NCI-H2227 (cell line): ENCODE data around the gene JAKMIP2.
"Not testable (repeated sequence)": the region's sequence is repeated elsewhere in the genome, so short reads cannot be mapped to it uniquely, and the experiment has no call there.

Experiments used
- DNase-seq: peaks from one replicate; lab custom pipeline; 2025; ENCODE audit not compliant: unreplicated experiment; lab: John Stamatoyannopoulos, UW

The JAKMIP2 gene

DNA sequence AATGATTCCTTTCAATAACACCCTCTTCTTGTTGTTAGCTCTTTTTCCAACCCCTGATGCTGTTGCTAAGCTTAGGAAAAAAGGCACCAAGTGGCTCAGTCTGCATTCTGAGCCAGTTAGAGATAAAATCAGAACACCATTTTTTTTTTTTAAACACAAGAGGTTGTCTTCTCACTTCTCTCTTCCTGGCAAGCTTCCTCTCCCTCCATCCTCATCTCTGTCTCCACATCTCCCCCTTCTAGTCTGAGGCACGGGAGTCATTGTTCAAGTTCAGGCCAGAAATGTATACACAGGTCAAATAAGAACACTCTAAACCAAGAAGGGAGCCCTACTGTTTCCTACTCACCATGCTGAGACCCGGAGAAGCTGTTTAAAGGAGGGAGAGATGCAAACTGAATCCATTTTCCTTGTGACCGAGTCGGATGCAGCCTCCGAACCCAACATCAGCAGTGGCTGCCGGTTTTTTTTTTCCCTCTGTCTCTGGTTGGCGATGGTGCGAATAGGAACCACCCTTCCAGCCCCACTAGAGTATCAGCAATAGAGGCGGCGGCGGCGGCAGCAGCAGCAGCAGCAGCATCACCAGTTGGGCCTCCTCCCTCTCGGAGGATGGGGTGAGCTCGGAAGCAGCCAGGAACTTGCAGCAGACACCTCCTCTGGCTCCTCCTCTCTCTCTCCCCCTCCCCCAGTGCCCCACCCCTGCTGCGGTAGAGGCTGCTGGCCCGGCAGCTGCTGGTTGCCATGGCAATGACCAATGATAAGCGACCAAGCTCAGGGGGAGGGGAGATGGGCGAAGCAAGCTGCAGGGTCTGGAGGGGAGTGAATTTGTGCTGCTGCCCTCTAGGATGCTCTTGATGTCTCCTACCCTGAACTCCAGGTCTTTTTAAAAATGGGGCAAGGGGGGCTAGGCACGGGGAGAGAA, at the start of gene JAKMIP2:
Gene JAKMIP2, minus strand, starts transcription at position 619 of the 919 bp plus-strand sequence. CDS start 110,922 bp downstream, outside the sequence.
- DNase-seq, result peak; percentile 95

DNA sequence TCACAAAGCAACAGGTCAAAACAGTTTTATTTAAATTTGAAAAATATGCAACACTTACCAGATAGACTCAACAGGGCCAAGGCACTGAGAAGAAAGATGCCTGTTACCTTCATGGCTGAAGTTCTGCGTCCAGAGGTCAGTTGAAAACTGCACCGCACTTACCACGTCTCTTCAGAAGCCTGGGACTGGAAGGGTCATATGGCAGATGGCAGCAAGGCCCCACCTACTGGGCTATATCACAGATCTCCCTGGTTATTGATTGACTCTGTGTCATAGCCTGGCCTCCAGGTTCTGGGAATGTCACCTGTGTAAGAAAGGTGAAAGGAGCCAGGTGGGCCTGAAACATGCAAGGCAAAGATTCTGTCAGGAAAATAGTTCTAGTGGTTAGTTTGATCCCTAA, 48.9 kb upstream of the JAKMIP2 start, which contains the start of gene SPINK1:
Gene SPINK1, minus strand, starts transcription at position 207 of the 400 bp plus-strand sequence. Its CDS starts 94 bp downstream, at position 113.
- DNase-seq, result no peak

DNA sequence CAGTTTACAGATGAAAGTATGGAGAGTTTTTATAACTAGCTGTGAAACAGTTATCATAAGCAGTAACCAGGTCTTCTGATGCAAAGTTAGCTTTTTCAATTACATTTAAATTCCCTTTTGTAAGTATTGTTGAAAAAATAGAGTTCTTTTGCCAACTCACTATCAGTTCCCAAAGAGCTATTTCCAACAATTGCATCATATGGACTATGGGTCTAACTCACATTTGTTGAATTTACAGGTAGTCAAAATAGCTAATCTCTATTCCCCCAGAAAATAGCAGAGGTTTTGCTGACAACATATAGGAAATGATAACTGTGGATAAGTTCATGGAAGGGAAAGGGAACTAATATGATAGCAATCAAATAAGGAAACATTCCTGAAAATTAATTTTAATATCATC, 47.5 kb upstream of the JAKMIP2 start:
- DNase-seq, result no peak

DNA sequence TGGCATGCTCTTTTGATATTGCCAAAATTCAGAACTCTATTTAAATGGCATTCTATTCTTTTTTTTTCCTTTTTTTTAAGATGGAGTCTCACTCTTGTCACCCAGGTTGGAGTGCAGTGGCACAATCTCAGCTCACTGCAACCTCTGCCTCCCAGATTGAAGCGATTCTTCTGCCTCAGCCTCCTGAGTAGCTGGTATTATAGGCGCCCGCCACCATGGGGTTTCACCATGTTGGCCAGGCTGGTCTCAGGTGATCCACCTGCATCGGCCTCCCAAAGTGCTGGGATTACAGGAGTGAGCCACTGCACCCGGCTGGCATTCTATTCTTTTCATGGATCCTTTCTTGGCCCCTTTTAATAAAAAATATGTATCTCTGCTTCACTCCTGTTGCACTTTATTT, 44.5 kb upstream of the JAKMIP2 start:
- not testable (repeated sequence) for DNase-seq

DNA sequence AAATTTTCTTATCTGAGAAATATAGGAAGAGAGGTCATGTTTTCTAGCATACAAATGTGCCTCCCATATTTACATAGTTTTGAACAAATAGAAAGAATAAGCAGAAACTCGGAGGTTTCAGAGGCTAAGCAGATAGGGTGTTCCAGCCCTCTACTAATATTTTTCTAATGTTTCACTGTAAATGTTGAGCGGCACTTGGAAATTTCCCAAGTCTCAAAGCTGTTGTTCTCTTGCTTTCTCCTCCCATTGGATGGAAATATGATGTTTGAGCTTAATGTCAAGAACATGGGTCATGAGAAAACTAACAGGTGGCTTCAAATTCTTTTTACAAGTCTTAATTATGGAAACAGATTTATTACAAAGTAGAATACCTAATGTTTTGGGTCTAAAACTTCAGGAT, 43.8 kb upstream of the JAKMIP2 start:
- DNase-seq, result no peak

DNA sequence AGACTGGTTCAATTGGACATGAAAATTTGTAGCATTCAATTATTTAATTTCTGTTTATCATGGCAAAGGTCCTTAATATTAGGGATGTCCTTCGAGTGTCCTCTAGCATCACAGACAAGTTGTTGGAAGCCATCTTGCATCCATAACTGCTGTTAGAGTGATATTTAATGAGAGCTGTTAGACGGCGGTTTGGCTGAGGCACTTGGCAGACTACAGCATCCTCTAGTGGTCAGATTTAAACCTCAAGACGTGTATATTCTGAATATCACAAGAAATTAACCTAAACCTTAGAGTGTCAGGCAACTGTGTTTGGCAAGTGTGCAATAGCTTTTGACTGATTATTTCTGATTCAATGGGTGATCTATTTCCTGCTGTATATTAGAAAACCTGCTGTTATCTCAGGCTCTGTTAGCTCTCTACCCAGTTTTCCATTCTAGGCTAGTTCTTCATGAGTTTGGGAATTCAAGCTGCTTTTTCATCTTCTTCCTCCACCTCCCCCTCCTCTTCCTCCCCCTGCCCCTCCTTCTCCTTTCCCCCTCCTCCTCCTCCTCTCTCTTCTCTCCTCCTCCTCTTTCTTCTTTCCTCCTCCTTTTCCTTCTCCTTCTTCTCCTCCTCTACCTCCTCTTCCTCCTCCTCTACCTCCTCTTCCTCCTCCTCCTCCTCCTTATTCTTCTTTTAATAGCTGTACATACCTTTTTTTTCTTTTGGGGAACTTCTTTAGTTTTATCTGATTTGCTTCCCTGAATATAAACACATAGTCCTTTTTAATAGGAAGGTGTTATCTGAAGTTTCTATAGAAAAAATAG, 40.4 kb upstream of the JAKMIP2 start:
- peak; percentile 81 for DNase-seq

DNA sequence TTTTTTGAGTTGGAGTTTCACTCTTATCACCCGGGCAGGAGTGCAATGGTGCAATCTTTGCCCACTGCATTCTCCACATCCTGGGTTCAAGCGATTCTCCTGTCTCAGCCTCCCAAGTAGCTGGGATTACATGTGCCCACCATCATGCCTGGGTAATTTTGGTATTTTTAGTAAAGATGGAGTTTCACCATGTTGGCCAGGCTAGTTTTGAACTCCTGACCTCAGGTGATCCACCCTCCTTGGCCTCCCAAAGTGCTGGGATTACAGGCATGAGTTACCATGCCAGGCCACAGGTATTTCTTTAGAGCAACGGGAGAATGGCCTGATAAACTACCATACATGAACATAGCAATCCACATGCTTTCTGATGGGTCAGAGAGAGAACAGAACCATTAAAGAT, 39.7 kb upstream of the JAKMIP2 start:
- not testable (repeated sequence) for DNase-seq

DNA sequence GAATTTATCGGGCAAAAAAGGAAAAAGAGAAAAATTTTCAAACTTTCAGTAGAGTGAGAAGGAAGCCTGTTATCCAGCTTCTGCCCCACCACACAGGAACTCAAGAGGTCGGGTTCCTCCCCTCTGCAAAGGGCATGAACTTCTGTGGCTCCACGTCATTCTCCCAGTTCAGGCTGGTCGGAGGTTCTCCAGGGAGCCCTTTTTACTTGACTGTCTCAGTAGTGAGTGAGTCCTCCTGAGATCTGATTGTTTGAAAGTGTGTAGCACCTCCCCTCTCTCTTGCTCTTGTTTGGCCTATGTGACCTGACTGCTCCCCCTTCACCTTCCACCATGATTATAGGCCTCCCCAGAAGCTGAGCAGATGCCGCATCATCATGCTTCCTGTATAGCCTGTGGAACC, 39.2 kb upstream of the JAKMIP2 start:
- no peak for DNase-seq

DNA sequence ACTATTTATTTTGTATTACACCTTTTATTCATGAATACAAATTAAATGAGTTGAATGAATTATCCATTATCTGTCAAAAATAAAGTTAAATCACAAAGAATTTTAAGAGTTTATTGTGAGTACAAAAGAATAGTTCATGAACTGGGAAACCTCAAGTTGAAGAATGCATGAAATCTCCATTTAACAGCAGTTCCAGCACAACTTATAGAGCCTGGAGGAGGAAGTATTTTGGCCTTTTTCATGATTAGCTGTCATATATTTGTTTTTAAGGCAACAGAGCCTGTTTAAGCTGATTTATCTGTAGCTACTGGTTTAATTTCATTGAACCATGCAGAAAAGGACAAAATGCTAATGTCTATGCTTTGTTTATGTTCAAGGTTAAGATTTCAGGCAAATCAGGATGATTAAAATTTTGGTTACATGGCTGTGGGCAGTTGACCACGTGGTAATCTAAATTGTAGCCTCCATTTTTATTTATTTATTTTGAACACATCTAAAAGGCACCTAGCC, 36.8 kb upstream of the JAKMIP2 start:
- DNase-seq, result no peak

DNA sequence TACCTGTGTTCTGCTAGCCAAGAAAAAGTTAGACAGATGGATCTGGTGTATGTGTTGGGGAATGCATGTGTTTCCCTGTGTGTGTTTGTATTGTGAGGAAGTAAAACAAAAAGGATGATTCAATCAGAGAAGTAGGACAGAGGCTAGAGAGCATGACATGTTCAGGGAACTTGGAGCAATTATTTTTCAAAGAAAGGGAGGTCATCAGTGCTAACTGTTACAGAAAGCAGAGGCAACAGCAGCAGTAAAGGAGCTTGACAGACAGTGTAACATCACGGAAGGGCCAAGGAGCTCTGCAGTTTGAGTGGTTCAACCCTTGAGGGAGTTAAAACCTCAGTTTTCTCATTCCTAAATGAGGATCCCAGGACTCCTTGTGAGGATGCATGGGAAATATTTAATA, 35.8 kb upstream of the JAKMIP2 start:
- no peak for DNase-seq

DNA sequence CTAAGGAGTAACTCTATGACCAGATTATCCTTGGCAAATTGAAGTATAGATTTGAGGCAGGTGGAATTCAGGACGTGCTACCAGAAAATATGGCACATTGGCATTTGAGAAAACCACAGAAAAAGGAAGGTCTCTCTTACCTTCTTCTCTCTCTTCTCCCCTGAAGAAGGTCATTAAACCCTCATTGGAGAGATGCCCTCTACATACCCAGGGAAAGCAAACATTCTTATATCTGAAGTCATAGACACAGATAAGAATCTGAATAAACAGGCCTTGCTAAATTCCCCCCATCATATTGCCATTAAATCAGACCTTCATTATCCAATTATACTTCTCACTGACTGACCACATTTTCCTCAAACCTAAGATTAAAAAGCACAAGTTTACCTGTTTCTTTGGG, 31.2 kb upstream of the JAKMIP2 start:
- no peak for DNase-seq

DNA sequence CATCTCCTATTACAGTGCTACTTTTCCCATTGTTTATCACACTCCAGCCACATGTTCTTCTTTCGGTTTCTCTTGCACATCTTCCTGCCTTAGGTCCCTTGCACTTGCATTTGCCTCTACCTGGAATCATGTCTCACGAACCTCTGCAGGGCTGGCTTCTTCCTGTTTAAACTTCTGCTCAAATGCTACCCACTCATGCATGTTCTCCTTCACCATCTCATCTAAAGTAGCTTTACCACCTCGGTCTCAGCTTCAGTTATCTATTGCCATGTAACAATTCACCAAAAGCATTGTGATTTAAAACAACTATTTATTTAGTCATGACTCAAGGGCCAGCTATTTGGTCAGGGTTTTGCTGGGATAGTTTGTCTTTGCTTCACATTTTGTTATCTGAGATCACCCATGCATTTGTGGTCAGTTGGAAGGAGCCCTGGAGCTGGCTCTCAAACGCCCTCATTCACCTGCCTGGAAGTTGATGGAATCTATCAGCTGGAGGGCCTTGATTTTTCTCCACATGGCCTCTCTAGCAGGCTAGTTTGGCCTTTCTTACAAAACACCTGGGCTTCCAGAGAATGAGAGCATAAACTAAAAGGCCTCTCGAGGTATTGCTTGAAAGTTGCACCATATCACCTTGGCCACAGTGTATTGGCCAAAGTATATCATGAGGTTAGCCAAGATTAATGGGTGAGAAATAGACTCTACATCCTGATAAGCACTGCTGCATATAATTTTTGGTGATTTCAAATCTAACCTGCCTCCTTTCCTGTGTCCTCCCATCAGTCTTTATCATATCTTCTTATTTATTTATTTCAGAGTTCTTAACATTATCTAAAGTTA, 27.5 kb upstream of the JAKMIP2 start:
- no peak for DNase-seq

DNA sequence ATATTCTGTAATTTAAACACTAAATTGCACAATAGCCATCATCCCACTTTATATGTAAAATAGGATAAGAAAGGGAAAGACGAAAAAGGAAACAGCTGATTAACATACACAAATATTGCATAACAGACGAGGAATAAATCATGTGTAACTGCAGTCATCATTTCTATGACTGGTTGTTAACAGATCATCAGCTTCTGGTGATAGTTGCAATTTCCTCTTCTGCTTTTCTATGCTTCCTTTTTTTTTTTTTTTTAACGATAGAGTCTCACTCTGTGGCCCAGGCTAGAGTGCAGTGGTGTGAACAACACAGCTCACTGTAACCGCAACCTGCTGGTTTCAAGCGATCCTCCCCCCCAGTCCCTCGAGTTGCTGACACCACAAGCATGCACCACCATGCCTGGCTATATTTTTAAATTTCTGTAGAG, 22.5 kb upstream of the JAKMIP2 start:
- DNase-seq, result no peak

DNA sequence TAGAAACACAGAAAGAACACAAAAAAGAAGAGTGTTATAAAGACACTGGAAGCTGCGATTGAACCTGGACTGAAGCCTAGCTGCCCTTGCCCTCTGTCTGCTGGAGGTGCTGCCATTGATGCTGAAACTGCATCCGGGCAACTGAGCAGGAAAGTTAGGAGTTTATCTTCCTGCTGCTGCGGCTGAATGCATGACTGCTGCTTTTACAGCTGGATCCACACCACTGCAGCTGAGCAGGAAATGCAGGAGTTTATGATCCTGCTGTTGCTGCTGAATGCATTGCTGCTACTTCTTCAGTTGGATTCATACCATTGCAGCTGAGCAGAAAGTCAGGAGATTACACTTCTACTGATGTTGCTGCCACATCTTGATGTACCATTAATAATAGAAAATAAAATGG, 21.8 kb upstream of the JAKMIP2 start:
- DNase-seq, result no peak

DNA sequence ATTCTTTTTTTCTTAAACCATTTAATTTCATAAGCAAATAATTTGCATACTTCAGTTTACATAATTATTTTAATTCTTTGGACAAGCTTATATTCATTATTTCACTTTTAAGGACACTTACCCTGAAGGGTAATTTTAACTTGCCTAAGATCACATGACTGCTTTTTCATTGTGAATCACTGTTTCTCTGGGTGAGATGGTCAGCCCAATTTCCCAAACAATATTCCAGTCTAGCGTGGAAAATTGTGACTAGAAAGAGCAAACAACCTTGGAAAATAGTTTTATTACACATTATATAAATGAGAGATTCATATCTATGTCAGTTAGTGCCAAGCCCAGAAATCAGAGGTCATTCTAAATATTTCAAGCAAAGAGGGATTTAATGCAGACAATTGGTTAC, 21.4 kb upstream of the JAKMIP2 start:
- DNase-seq, result no peak

DNA sequence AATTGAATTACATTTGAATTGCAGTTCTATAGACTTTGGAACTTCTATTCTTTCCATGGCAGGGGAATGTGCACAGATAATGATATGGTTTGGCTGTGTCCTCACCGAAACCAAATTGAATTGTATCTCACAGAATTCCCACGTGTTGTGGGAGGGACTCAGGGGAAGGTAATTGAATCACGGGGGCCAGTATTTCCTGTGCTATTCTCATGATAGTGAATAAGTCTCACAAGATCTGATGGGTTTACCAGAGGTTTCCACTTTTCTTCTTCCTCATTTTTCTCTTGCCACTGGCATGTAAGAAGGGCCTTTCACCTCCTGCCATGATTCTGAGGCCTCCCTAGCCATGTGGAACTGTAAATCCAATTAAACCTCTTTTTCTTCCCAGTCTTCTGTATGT, 20.6 kb upstream of the JAKMIP2 start:
- not testable (repeated sequence) for DNase-seq

DNA sequence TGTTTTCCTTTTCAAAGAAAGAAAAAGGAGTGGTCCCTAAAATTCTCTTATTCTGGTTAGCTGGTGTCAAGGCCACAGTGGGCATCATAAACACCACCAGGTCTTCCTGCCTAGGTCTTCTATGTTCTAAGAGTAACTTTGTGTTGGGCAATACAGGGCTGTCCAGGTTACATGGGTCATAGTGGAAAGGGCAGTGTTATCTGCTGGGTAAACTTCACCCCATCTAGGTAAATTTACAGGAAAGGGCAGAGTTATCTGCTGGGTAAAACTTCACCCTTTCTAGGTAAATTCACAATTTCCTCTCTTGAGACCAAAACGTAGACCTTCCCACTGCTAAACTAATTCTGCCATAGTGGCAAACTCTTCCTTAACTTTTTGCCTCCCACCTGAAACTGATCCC, 18.9 kb upstream of the JAKMIP2 start:
- no peak for DNase-seq

DNA sequence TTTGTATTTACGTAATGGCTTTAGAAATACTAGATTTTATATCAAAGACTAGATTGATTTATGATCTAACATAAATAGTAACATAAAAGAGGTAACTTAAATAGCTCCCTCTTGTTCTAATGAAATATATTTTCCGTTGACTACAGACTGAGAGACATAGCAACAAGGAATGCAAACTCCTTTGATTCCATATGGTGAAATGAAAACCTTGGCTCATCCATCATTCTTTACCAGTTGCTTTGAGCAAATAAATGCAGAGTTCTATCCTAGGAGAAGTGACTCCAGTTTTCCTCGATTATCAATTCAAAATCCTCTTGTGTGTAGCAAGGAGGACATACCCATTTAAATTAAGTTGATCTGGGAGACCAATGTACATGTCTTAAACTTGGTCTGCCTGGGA, 18.0 kb upstream of the JAKMIP2 start:
- no peak for DNase-seq

DNA sequence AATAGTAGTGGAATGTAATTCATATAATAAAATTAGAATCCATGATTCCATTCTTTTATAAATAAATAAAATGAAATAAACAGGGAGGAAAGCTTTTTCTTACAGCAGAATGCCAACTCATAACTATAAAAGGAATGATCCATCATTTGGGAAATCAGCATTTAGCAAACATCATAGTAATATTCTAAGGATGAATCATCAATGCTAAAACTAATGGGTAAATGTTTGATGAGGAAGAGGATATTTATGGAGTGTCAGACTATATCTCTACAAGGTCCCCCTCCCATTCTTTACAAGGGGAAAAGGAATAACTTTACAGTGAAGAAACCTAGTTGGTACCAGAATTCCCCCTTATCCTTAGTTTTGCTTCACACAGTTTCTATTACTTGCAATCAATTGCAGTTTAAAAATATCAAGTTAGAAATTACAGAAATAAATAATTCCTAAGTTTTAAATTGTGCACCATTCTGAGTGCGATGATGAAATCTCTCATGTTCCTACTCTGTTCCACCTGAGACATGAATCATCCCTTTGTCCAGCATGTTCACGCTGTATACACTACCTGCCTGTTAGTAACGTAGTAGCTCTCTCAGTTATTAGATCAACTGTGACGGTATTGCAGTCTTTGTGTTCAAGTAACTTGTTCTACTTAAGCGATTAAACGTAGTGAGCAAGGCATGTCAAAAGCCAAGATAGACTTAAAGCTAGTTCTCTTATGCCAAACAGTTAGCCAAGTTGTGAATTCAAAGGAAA, 14.2 kb upstream of the JAKMIP2 start:
- DNase-seq, result no peak

DNA sequence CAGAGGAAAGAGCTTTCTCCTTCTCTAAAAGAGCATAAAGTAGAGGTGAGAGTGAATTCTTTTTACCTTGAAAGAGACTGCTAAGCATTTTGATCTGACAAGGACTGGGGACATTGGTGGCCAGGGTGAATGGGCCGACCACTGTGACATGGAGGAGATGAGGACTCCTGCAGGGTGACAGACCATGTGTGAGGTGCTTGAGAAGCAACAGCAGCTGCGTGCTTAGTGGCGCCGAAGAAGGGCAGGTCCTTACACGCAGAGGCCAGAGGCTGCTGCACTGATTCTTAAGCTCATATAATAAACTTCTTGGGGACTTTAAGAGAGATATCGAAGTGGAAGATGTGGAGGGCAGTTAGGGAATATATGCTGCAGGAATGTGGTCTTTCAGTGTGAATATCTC, 8.7 kb upstream of the JAKMIP2 start:
- DNase-seq, result no peak
